ES-I3 (cell line): ENCODE measurements around the gene TRIL.
A peak's percentile ranks its signal among the peaks of the same experiment; 100 is the strongest.

Experiments used
- H3K36me3 ChIP-seq: 2 replicates; pipeline ENCODE4 v1.6.1; 2013; ENCODE audit warnings: mild to moderate bottlenecking, low read length, control low read depth, moderate library complexity; ENCODE audit not compliant: insufficient read depth
- H3K4me1 ChIP-seq: 2 replicates; pipeline ENCODE4 v1.6.1; 2013; ENCODE audit warnings: mild to moderate bottlenecking, control low read depth, low read length; ENCODE audit not compliant: insufficient read depth
- H3K9ac ChIP-seq: 2 replicates; pipeline ENCODE4 v1.6.1; 2013; ENCODE audit warnings: low read depth, mild to moderate bottlenecking, low read length, moderate library complexity
- H3K9me3 ChIP-seq: 2 replicates; pipeline ENCODE4 v1.6.1; 2013; ENCODE audit warnings: mild to moderate bottlenecking, low read length, moderate library complexity; ENCODE audit not compliant: control insufficient read depth, insufficient read depth

The TRIL gene

DNA sequence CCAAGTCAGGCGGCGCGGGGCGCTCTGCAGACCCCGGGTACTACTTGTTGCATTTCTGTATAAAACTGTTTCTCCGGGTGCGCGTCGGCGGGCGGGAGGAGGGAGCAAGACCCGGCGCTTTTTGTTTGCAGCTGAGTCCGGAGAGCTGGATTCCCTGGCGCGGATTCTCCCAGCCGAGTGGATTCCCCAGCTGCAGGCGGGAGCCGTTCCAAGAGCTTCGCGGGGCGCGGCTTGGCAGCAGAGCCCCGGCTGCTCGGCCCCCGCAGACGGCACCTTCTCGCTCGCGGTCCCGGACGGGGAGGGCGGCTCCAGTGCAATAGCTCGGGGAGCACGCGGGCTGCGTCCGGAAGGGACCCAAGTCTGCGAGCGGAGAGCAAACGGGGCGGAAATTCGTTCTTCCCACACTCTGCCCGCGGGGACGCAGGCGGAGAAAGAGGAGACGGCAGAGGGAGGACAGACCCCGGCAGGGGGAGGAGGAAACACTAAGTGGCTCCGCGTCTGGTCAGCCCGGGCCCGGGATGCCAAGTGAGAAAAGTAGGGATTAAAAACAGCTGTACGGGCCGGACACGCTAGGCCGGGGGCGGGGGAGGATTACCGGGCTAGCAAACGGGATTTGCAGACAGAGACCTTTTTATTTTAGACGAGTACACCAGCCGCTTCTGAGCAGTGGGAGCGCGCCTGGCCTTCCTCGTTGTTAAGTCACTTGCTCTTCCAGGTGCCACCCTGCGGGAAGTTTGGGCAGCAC, at the start of gene TRIL:
TRIL (minus strand) TSS at position 96 of the 745 bp plus-strand sequence. CDS start 284 bp downstream, outside the sequence.
- Histone ChIP-seq H3K4me1 (peaks cover 5% of the 10 kb centered on the region; the same call in 1 of the 2 replicates), H3K9ac (peak within 1 kb of the TSS; percentile 71; the same call in 1 of the 2 replicates), H3K36me3 (no peaks in the 10 kb centered on the region), H3K9me3 (peaks cover 4% of the 10 kb centered on the region; the same call in 1 of the 2 replicates)

DNA sequence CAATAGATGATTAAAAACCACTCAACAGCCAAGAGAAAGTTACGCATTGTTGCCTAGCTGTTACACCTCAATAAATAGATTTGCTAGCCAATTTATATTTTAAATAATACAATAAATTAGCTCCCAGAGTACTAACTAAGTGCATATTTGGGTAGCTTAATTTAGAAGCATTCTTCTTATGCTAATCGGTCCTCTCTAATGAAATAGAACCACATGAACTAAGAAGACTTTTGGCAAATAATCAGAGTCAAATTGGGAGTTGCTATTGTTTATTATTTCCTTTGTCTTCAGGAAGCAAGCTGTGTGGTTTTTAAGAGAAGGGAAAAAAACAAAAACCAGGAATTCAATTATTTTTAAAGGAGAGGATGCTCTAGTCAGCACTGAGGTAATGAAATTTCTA, 49.0 kb upstream of the TRIL start:
- H3K9ac ChIP-seq, result no peak overlapping the region
- no peaks in the 10 kb centered on the region for H3K4me1 ChIP-seq
- H3K9me3 ChIP-seq, result peaks cover 11% of the 10 kb centered on the region
- H3K36me3 ChIP-seq, result no peaks in the 10 kb centered on the region; the same call in 1 of the 2 replicates

- H3K9ac ChIP-seq, result no peak overlapping the region
- no peaks in the 10 kb centered on the region; the same call in 1 of the 2 replicates for H3K36me3 ChIP-seq
- no peaks in the 10 kb centered on the region for H3K4me1 ChIP-seq
- peaks cover 11% of the 10 kb centered on the region for H3K9me3 ChIP-seq
Measured at GRCh38 chr7:29005829-29006228, 47.7 kb upstream of the TRIL start.

DNA sequence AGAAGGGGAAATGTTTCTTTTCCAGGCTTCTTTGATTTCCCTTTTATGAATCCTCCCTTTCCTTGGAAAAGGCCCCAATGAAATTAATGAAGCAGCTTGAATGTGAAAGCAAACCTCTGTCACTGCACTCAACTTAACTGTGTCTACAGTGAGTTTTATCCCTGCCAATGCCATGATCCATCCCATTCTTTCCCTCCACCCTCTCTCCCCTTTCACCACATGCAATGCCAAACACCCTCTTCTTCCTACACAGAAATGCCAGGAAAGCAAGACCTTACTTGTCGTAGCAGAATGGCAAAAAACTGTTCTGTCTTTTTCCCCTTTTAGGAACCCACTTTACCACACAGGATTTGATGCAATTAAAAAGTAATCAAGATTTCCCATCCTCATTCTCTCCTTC, 47.3 kb upstream of the TRIL start:
- no peaks in the 10 kb centered on the region; the same call in 1 of the 2 replicates for H3K36me3 ChIP-seq
- no peak overlapping the region for H3K9ac ChIP-seq
- H3K4me1 ChIP-seq, result no peaks in the 10 kb centered on the region
- peaks cover 11% of the 10 kb centered on the region for H3K9me3 ChIP-seq

DNA sequence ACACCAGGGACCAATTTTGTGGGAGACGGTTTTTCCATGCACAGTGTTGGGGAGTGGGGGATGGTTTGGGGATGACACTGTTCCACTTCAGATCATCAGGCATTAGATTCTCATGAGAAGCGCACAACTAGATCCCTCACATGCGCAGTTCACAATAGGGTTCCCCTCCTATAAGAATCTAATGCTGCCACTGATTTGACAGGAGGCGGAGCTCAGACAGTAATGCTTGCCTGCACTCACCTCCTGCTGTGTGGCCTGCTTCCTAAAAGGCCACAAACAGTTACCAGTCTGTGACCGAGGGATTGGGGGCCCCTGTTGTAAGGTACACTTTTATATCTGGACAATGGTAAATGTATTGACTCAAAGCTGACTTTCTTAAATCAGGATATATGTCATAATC, 45.6 kb upstream of the TRIL start:
- Histone ChIP-seq H3K9ac (no peak overlapping the region), H3K36me3 (no peaks in the 10 kb centered on the region; the same call in 1 of the 2 replicates), H3K9me3 (peaks cover 11% of the 10 kb centered on the region), H3K4me1 (peaks cover 3% of the 10 kb centered on the region; the same call in 1 of the 2 replicates)

- H3K4me1 ChIP-seq, result peaks cover 12% of the 10 kb centered on the region; the same call in 1 of the 2 replicates
- H3K9ac ChIP-seq, result no peak overlapping the region
- peaks cover 5% of the 10 kb centered on the region; the same call in 1 of the 2 replicates for H3K9me3 ChIP-seq
- H3K36me3 ChIP-seq, result no peaks in the 10 kb centered on the region
Measured at GRCh38 chr7:29000717-29001076, 42.6 kb upstream of the TRIL start.

- Histone ChIP-seq H3K36me3 (no peaks in the 10 kb centered on the region), H3K9ac (no peak overlapping the region), H3K9me3 (peaks cover 5% of the 10 kb centered on the region; the same call in 1 of the 2 replicates), H3K4me1 (peaks cover 12% of the 10 kb centered on the region; the same call in 1 of the 2 replicates)
Measured at GRCh38 chr7:28999895-29000716, 42.0 kb upstream of the TRIL start.

DNA sequence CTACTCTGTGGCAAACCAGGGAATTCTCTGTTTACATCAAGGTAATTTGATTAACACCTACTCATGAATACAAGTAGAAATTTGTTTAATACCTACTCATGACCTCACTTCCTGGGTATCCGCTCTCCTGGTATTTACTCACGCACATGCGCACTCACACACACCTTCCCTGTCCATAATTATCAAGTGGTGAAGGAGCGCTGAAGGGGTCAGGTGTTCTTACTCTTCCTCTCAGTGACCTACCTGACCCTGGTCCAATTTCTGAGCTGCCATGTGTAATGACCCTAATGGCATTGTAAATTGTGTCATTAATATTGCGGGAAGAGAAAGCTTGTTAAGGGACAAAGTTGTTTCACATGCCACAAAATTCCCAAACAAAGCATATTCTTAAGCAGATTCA, 41.3 kb upstream of the TRIL start:
- Histone ChIP-seq H3K9ac (no peak overlapping the region), H3K4me1 (peaks cover 12% of the 10 kb centered on the region; the same call in 1 of the 2 replicates), H3K9me3 (peaks cover 5% of the 10 kb centered on the region; the same call in 1 of the 2 replicates), H3K36me3 (no peaks in the 10 kb centered on the region)

DNA sequence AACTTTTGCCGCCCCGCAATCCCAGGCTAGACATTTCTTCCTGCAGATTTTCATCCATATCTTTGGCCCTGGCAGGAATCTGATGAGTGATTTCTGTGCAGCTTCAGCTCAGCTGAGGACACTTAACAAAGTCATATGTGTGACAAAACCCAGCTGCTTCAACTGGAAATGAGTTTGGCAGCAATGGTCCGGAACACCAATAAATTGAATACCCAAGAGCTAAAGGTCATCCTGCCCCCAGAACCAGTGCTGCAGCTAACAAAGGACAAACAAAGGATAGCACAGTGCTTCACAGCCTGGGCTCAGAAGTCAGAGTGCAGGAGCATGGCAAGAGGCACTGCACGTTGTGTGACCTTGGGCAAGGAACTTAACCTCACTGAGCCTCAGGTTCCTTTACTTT, 40.0 kb upstream of the TRIL start:
- 0 out of 2 replicates have a peak, but pooled peaks cover under 1% of the 10 kb centered on the region for H3K9me3 ChIP-seq
- H3K36me3 ChIP-seq, result no peaks in the 10 kb centered on the region
- H3K4me1 ChIP-seq, result peaks cover 12% of the 10 kb centered on the region; the same call in 1 of the 2 replicates
- H3K9ac ChIP-seq, result no peak overlapping the region

- no peak overlapping the region for H3K9ac ChIP-seq
- H3K9me3 ChIP-seq, result no peaks in the 10 kb centered on the region
- peaks cover 12% of the 10 kb centered on the region; the same call in 1 of the 2 replicates for H3K4me1 ChIP-seq
- H3K36me3 ChIP-seq, result no peaks in the 10 kb centered on the region
Measured at GRCh38 chr7:28996836-28997235, 38.7 kb upstream of the TRIL start.

- H3K9ac ChIP-seq, result no peak overlapping the region
- H3K36me3 ChIP-seq, result no peaks in the 10 kb centered on the region
- no peaks in the 10 kb centered on the region for H3K9me3 ChIP-seq
- peaks cover 13% of the 10 kb centered on the region; the same call in 1 of the 2 replicates for H3K4me1 ChIP-seq
Measured at GRCh38 chr7:28993371-28993770, 35.2 kb upstream of the TRIL start.

DNA sequence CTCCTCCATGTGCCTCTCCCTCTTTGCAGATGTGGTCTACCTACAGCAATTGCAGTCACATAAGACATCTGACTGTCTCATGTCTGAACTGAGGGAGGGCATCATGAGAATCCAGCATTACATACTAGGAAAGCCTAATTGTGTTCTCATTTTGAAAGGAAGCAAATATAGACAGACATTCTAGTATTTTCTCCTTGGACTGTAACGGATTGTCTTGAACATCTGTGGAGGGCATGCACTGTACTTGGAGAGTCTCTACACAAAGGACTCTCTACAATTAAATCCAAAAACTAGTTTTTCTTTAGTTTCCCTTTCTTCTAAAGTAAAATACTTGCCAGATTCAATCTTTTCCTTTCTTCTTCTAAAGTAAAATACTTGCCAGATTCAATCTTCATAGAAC, 34.7 kb upstream of the TRIL start:
- 0 out of 2 replicates have a peak, but pooled peaks cover 7% of the 10 kb centered on the region for H3K4me1 ChIP-seq
- H3K9me3 ChIP-seq, result no peaks in the 10 kb centered on the region
- H3K9ac ChIP-seq, result no peak overlapping the region
- H3K36me3 ChIP-seq, result no peaks in the 10 kb centered on the region

DNA sequence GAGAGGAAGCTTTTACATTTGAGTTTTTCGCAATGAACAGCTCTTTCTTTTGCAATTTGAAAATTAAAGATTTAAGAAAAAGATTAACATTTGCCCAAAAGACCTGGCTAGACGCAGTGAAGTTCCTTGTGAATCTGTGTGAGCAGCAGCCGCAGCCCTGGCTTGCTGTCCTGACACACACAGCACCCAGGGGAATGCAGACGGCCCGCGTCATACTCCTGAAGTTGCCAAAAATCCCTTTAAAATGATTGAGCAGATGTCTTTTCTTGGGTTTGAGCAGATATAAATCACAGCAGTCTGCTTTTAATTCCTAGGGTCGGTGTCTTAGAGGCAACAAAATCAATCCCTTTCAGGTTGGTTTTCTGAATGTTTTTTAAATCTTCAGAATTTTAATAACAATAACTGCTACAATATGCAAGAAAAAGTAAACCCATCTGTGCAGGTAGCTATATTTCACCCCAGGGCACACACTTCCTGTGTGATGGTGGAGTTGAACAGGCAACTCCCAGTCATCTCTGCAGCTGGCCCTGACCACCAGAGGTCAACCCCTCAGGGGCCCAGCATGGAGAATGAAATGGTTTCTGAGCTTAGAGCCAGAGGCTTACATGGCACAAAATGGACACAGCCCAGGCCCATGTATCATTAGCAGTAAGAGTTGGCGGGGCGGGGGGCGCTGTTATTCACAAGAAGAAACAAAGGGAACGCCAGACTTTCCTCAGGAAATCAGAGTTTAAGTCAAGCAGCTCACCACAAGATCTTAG, 32.2 kb upstream of the TRIL start:
- no peaks in the 10 kb centered on the region for H3K9me3 ChIP-seq
- no peaks in the 10 kb centered on the region for H3K36me3 ChIP-seq
- 0 out of 2 replicates have a peak, but pooled peaks cover 5% of the 10 kb centered on the region for H3K4me1 ChIP-seq
- no peak overlapping the region for H3K9ac ChIP-seq
